Activated T-cell treated with anti-CD3 and anti-CD28 coated beads, Interleukin-2, amount 50 U/mL, for 24 hours (primary cell): ENCODE measurements around the gene USP46.

Experiments used
- DNase-seq: peaks from one replicate; pipeline ENCODE4 v3.0.0-alpha.2; 2020
- H3K27ac Mint-ChIP-seq: 2 replicates; pipeline ENCODE4 v1.8.0; 2020; ENCODE audit warnings: mild to moderate bottlenecking, mixed read lengths
- H3K27me3 Mint-ChIP-seq: 2 replicates; pipeline ENCODE4 v1.8.0; 2020; ENCODE audit warnings: mixed read lengths
- H3K36me3 Mint-ChIP-seq: 2 replicates; pipeline ENCODE4 v1.8.0; 2020; ENCODE audit warnings: low read depth, mixed read lengths
- H3K4me1 Mint-ChIP-seq: 2 replicates; pipeline ENCODE4 v1.8.0; 2020; ENCODE audit warnings: low read depth, mixed read lengths
- H3K4me3 Mint-ChIP-seq: 2 replicates; pipeline ENCODE4 v1.8.0; 2020; ENCODE audit warnings: mild to moderate bottlenecking, moderate library complexity, mixed read lengths
- H3K9me3 Mint-ChIP-seq: 2 replicates; pipeline ENCODE4 v1.8.0; 2020; ENCODE audit warnings: mixed read lengths

Gene USP46

DNA sequence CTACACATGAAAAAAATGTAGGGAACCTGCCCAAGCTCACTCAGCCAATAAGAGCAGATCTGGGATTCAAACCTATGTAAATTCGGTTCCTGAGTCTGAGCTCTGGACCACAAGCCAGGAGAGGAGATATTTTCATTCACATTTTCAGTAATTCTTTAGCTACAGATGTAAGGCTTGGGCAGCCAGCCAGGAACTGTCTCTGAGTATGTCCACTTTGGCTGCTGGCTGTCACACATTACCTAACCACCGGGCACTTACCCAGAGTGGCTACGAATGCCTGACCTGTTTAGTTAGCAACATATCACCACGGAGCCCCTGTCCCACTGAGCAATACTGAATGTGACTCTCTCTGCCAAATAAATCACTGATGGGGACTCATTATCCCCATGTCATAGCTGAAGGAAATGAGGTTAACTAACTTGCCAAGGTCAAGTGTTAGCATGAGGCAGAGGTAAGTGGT, 15.3 kb downstream of the USP46 start:
- H3K4me1 Mint-ChIP-seq: peaks cover 24% of the 10 kb centered on the region

DNA sequence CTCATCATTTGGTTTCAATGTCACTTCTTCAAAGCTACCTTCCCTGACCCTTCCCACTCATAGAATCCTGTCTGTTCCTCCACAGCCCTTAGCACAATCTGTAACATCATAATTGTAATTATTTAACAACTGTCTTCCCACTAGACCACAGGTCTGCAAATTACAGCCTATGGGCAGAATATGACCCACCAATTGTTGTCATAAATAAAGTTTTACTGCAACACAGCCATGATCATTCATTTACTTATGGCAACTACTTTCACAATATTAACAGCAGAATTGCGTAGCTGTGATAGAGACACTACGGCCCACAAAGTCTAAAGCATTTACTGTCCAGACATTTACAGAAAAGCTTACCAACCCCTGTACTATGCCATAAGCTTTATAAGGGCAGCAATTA, 15.9 kb downstream of the USP46 start:
- Mint-ChIP-seq H3K9me3 (no peaks in the 10 kb centered on the region), H3K27ac (no peak overlapping the region), H3K27me3 (peaks cover 3% of the 10 kb centered on the region), H3K36me3 (no peaks in the 10 kb centered on the region), H3K4me1 (peaks cover 23% of the 10 kb centered on the region), H3K4me3 (no peak overlapping the region)
- no peak for DNase-seq

More for the DNA sequence above, 15.3 kb downstream of the USP46 start:
- DNase-seq: no peak
- H3K27ac Mint-ChIP-seq: no peak overlapping the region
- no peak overlapping the region for H3K4me3 Mint-ChIP-seq
- no peaks in the 10 kb centered on the region for H3K36me3 Mint-ChIP-seq
- H3K9me3 Mint-ChIP-seq: no peaks in the 10 kb centered on the region
- H3K27me3 Mint-ChIP-seq: peaks cover 3% of the 10 kb centered on the region

DNA sequence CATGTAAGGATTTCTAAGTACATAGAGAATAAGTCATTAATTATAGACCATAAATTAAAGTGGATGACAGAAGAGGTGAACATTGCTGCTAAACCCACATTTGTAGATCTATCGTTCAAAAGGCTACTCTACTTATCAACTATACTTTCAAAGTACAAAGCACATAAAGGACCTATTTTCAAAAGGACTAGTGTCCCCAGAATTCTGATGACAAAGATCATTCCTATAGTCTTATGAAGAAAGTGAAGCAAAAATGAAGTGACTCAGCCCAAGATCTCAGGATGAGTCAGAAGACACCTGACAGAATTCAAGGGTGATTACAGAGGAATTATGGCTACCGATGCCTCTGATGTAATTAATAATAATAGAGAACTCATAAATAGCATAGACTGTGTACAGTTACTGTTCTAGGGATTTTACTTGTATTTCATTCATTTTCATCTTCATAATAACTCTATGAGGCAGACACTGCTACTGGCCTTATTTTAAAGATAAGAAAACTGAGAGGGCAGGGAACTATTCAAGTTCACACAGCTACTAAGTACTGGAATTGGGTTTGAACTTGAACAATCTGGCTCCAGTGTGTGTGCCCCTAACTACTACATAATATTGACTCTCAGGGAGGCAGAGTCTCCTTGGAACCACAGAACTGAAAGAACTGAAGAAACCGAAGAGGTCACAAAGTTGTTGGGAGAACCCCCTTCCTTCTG, 17.1 kb downstream of the USP46 start:
- H3K36me3 Mint-ChIP-seq: no peaks in the 10 kb centered on the region
- no peaks in the 10 kb centered on the region for H3K9me3 Mint-ChIP-seq
- H3K4me1 Mint-ChIP-seq: peaks cover 23% of the 10 kb centered on the region
- H3K27me3 Mint-ChIP-seq: peaks cover 3% of the 10 kb centered on the region
- no peak for DNase-seq
- no peak overlapping the region for H3K4me3 Mint-ChIP-seq
- H3K27ac Mint-ChIP-seq: no peak overlapping the region

DNA sequence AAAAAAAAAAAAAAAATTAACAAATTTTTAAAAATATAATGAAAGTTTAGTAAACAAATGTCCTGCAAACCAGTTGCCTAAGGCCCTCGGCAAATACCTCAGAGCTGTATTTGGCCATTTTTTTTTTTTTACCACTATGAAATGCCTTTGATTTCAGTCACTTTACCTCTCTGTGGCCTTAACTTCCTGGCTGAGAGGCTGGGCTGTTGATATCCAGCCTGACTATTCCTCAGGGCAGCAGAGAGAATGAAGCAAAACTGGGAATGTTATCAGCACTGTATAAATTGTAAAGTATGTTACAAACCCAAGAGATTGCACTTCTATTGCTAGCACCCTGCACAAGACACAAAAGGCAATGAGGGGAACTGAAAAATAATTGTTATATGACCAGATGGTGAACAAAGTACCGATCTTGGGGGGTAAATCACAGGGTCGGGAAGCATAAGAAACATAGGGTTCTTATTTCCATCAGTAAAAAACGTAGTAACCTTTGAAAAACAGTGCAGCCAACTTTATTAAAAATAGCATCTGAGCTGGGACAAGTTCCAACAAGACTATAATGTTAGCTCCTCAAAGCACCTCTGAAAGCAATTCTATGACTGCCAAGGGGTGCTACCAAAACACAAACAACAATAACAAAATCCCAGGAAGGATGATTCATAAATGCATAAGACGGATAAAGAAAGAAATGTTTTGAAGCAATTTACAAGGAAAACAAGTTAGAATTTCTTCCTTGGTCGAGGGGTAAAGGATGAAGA, 18.1 kb downstream of the USP46 start:
- Mint-ChIP-seq H3K4me3 (no peak overlapping the region), H3K36me3 (no peaks in the 10 kb centered on the region), H3K4me1 (peaks cover 23% of the 10 kb centered on the region), H3K9me3 (no peaks in the 10 kb centered on the region), H3K27ac (no peak overlapping the region), H3K27me3 (peaks cover 3% of the 10 kb centered on the region)
- no peak for DNase-seq

DNA sequence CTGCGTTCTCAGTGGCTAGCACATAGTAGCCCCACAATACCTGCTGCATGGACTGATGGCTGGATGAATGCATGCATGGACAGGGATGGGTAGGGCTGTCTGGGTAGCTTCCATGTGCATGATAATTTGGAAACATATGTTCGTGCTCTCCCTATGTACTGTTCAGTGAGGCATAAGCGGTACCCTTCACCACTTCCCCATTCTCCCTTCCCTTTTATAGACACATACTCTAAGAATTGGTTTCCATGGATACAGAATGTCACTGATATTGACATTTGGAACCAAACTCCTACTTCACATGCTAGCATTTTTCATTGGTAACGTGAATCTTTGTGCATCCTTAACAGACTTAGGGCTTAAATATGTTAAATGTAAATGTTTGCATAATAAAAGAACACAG, 20.4 kb downstream of the USP46 start:
- Mint-ChIP-seq H3K4me3 (no peak overlapping the region), H3K27me3 (peaks cover 3% of the 10 kb centered on the region), H3K36me3 (no peaks in the 10 kb centered on the region), H3K27ac (no peak overlapping the region), H3K9me3 (no peaks in the 10 kb centered on the region), H3K4me1 (peaks cover 19% of the 10 kb centered on the region)
- DNase-seq: no peak

DNA sequence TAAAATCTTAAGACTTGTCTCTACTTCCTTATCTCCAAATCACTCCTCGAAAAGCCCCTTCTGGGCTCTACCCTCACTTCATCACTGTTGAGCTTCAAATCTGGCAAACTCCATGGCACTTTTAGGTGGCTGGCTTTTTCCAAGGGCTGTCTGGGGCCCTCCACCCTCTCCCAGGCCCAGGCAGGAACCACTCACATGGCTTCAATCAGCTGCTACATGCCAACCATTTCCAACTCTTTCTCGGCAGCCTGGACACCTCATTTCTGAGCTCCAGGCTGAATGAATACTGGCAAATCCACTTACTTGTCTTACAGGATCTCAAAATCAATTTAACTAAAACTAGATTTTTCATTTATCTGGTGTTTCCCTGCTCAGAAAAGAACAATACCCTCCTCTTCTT, 22.0 kb downstream of the USP46 start:
- peaks cover 13% of the 10 kb centered on the region for H3K4me1 Mint-ChIP-seq
- no peak overlapping the region for H3K27ac Mint-ChIP-seq
- no peaks in the 10 kb centered on the region for H3K27me3 Mint-ChIP-seq
- no peak overlapping the region for H3K4me3 Mint-ChIP-seq
- no peak for DNase-seq
- no peaks in the 10 kb centered on the region for H3K9me3 Mint-ChIP-seq
- H3K36me3 Mint-ChIP-seq: no peaks in the 10 kb centered on the region

DNA sequence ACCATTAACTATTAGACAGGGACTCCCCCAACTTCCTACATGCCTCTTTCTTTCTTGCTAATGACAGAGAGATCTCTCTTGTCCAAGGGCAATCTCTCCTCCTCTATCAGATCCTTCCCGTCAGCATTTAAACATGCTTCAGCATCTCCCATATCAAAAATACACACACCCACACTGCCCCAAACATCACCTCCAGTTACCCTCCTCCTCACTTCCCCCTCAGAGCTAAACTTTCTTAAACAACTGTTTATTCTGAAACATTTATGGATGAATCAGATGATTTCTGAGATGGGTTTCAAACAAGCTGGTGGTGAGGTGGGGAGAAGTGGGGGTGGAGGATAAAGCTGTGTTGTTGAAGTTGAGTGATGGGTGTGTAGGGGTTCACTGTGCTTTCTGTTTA, 23.5 kb downstream of the USP46 start:
- Mint-ChIP-seq H3K9me3 (no peaks in the 10 kb centered on the region), H3K27me3 (no peaks in the 10 kb centered on the region), H3K36me3 (no peaks in the 10 kb centered on the region), H3K4me1 (peaks cover 2% of the 10 kb centered on the region), H3K27ac (no peak overlapping the region), H3K4me3 (no peak overlapping the region)
- no peak for DNase-seq

DNA sequence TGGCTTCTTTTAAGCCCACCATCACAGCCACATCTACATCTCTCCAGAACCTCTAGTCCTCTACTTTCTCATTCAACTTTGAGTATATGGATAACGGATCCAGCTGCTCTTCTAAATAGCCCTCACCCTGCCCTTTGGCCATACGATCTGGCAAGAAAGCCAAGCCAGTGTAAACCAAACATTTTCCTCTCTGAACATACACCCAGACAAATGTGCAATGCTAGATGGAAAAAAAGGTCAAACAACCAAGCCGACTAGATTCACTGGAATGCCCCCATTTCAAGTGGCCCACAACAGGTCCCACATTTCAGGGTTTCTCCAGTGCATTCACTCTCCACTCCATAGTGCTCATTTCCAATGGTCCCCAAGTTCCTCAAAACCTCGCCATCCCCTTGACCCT, 24.0 kb downstream of the USP46 start:
- H3K36me3 Mint-ChIP-seq: no peaks in the 10 kb centered on the region
- no peak overlapping the region for H3K27ac Mint-ChIP-seq
- DNase-seq: no peak
- H3K4me3 Mint-ChIP-seq: no peak overlapping the region
- no peaks in the 10 kb centered on the region for H3K9me3 Mint-ChIP-seq
- no peaks in the 10 kb centered on the region for H3K27me3 Mint-ChIP-seq
- H3K4me1 Mint-ChIP-seq: peaks cover 2% of the 10 kb centered on the region

DNA sequence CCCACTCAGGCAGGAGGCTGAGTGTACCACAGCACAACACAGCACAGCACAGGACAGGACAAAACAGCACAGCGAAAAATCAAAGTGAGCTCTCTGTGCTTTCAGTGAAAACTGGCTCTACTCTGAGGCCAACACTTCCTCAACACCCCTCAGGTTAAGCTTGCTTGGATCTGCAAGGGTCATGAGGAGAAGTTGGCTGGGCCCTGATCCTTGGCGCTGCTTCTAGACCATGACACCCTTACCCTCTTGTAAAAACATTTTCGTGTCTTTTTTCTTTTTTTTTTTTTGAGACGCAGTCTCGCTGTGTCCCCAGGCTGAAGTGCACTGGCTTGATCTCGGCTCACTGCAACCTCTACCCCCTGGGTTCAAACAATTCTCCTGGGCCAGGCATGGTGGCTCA, 25.3 kb downstream of the USP46 start:
- H3K27me3 Mint-ChIP-seq: no peaks in the 10 kb centered on the region
- H3K9me3 Mint-ChIP-seq: no peaks in the 10 kb centered on the region
- H3K4me3 Mint-ChIP-seq: no peak overlapping the region
- DNase-seq: no peak
- peaks cover 2% of the 10 kb centered on the region for H3K4me1 Mint-ChIP-seq
- no peaks in the 10 kb centered on the region for H3K36me3 Mint-ChIP-seq
- H3K27ac Mint-ChIP-seq: no peak overlapping the region

DNA sequence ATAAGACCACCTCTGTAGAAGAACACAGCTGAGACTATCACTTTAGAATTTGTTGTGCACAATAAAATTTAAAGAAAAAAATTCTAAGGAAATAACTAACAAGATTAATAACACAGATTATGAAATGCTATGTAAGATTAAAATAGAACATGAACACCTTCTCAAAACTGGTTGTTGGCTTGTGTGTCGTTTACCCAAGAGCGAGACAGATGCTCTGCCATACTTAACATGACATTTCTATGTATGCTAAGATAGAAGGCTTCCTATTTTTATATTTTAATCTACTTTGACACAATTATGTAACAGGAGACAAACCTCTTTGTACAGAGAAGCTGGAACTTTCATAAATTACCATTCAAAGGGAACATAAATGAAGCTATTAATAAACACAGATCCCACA, 30.1 kb downstream of the USP46 start:
- H3K27me3 Mint-ChIP-seq: no peaks in the 10 kb centered on the region
- no peak overlapping the region for H3K4me3 Mint-ChIP-seq
- no peaks in the 10 kb centered on the region for H3K9me3 Mint-ChIP-seq
- H3K36me3 Mint-ChIP-seq: peaks cover 13% of the 10 kb centered on the region
- H3K4me1 Mint-ChIP-seq: no peaks in the 10 kb centered on the region
- H3K27ac Mint-ChIP-seq: no peak overlapping the region
- no peak for DNase-seq

DNA sequence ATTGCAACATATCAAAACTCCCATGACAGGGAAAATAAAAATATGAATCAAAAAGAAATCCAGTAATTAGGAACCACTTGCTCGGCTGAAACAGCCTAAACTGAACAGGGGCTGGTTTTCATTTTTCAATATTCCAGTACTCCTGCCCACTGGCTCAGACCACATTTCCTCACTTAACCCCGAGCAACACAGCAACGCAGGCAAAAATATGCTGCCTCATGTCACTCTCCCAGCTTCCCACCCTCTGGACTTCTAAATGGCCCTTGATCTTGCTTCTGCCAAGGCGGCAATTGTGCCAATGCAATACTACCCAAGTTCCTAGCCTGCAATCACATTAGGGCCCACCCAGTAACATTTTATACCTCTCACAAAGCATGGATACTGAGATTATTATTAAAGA, 30.6 kb downstream of the USP46 start:
- no peak overlapping the region for H3K27ac Mint-ChIP-seq
- H3K4me3 Mint-ChIP-seq: no peak overlapping the region
- H3K4me1 Mint-ChIP-seq: no peaks in the 10 kb centered on the region
- H3K27me3 Mint-ChIP-seq: no peaks in the 10 kb centered on the region
- no peaks in the 10 kb centered on the region for H3K9me3 Mint-ChIP-seq
- no peak for DNase-seq
- peaks cover 13% of the 10 kb centered on the region for H3K36me3 Mint-ChIP-seq

DNA sequence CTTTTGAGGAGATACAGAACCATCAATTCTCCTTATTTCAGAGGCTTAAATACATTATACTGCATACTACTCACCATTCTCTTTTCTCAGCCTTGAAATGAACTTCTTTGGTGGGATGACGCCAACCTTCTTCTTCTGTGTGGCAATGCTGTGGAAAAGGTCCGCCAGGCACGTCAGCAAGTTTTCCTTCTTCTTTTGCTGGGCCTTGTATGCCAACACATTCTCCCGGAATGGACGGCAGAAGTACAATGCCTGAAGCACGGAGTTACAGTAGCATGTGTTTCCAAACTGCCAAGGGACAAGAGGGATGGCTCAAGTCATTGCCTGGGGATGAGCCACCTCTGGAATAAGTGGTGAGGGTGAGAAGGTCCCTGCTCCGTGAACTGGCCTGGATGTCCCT, 31.2 kb downstream of the USP46 start:
- Mint-ChIP-seq H3K36me3 (peaks cover 14% of the 10 kb centered on the region), H3K4me1 (no peaks in the 10 kb centered on the region), H3K4me3 (no peak overlapping the region), H3K27me3 (no peaks in the 10 kb centered on the region), H3K27ac (no peak overlapping the region), H3K9me3 (no peaks in the 10 kb centered on the region)
- no peak for DNase-seq

DNA sequence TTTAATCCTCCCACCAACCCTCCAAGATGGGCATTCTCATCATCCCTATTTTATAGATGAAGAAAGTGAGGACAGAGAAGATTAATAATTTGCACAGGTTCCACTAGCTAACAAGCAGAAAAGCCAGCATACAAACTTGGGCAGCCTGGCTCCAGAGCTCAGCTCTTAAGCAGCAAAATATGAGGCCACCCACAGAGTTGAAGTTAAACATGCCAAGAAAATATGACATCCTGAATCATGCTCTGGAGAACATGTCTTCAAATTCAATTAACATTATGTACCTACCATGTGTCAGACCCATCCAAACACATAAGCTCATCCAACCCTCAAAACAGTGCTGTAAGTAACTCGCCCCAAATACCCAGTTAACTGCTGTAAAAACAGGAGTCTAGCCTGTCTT, 33.9 kb downstream of the USP46 start:
- Mint-ChIP-seq H3K27me3 (no peaks in the 10 kb centered on the region), H3K36me3 (peaks cover 14% of the 10 kb centered on the region), H3K9me3 (no peaks in the 10 kb centered on the region), H3K27ac (no peak overlapping the region), H3K4me1 (no peaks in the 10 kb centered on the region), H3K4me3 (no peak overlapping the region)
- DNase-seq: no peak

DNA sequence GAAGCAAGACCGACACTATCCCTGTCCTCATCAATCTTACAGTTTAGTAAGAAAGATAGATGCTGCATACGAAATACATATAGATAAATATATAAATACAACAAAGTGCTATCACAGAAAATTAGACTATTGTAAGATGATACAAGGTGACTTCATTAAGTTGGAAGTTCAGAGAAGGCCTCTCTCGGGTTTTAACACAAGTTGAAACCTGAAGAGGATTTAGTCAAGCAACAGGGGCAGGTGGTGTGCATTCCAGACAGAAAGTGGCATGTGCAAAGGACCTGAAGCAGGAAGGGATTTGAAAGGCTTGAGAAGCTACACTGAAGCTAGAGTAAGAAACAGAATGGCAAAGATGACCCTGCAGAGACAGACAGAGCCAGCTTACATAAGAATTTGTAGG, 36.5 kb downstream of the USP46 start:
- no peak overlapping the region for H3K27ac Mint-ChIP-seq
- no peaks in the 10 kb centered on the region for H3K27me3 Mint-ChIP-seq
- no peak for DNase-seq
- no peaks in the 10 kb centered on the region for H3K9me3 Mint-ChIP-seq
- peaks cover 14% of the 10 kb centered on the region for H3K36me3 Mint-ChIP-seq
- H3K4me1 Mint-ChIP-seq: peaks cover 2% of the 10 kb centered on the region
- no peak overlapping the region for H3K4me3 Mint-ChIP-seq

DNA sequence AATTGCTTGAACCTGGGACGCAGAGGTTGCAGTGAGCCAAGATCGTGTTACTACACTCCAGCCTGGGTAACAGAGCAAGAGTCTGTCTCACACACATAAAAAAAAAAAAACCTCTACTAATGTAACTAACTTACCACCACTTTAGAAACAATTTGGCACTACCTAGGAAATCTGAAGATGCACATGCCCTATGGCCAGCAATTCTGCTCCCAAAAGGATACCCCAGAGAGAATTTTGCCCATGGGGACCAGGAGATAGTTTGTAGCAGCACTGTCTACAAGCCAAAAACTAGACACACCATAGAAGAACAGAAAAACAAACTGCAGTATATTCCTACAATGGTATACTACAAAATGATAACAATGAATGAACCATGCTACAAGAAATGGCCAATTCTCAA, 37.5 kb downstream of the USP46 start:
- Mint-ChIP-seq H3K36me3 (peaks cover 13% of the 10 kb centered on the region), H3K9me3 (no peaks in the 10 kb centered on the region), H3K27ac (no peak overlapping the region), H3K4me1 (peaks cover 7% of the 10 kb centered on the region), H3K4me3 (no peak overlapping the region), H3K27me3 (no peaks in the 10 kb centered on the region)
- DNase-seq: no peak
